BE2C (cell line): ENCODE data around the gene IGF2R.

Source experiments
- DNase-seq: peaks from one replicate; pipeline ENCODE4 v3.0.0-alpha.2; 2020
- H3K27me3 ChIP-seq: fragments of 250-450 bp; sonication (Bioruptor Pico); 2 replicates; pipeline ENCODE4 v1.5.1; 2020; ENCODE audit warnings: mild to moderate bottlenecking
- H3K36me3 ChIP-seq: fragments of 250-450 bp; sonication (Bioruptor Pico); 2 replicates; pipeline ENCODE4 v1.5.1; 2020; ENCODE audit warnings: mild to moderate bottlenecking
- H3K4me1 ChIP-seq: fragments of 250-450 bp; sonication (Bioruptor Pico); 2 replicates; pipeline ENCODE4 v1.5.1; 2020
- H3K4me3 ChIP-seq: 2 replicates; pipeline ENCODE4 v1.5.1; 2011; ENCODE audit warnings: low read depth, low read length
- H3K9me3 ChIP-seq: fragments of 250-450 bp; sonication (Bioruptor Pico); 2 replicates; pipeline ENCODE4 v1.5.1; 2020
- CTCF ChIP-seq: IDR thresholded peaks from 2 replicates; pipeline ENCODE4 v1.5.1; 2012; ENCODE audit warnings: mild to moderate bottlenecking, low read depth, low read length

Gene IGF2R

GRCh38 chr6:160014869-160015182, 45.9 kb downstream of the IGF2R start:
- Histone ChIP-seq H3K4me1 (no peaks in the 10 kb centered on the region), H3K36me3 (peaks cover 12% of the 10 kb centered on the region), H3K4me3 (no peak overlapping the region), H3K9me3 (no peaks in the 10 kb centered on the region), H3K27me3 (no peaks in the 10 kb centered on the region)
- DNase-seq = no peak
- TF ChIP-seq CTCF = no peak

- peaks cover 5% of the 10 kb centered on the region for H3K36me3 ChIP-seq
- DNase-seq = no peak
Measured at GRCh38 chr6:160015778-160016684, 47.1 kb downstream of the IGF2R start.

GRCh38 chr6:160022101-160022500, 53.2 kb downstream of the IGF2R start:
- Histone ChIP-seq H3K4me1 (no peaks in the 10 kb centered on the region), H3K4me3 (no peak overlapping the region), H3K36me3 (peaks cover 5% of the 10 kb centered on the region), H3K9me3 (no peaks in the 10 kb centered on the region), H3K27me3 (no peaks in the 10 kb centered on the region)
- no peak for DNase-seq
- TF ChIP-seq CTCF = no peak

More at GRCh38 chr6:160015778-160016684, 47.1 kb downstream of the IGF2R start:
- H3K4me3 ChIP-seq = no peak overlapping the region
- H3K9me3 ChIP-seq = no peaks in the 10 kb centered on the region
- TF ChIP-seq CTCF = no peak
- no peaks in the 10 kb centered on the region for H3K27me3 ChIP-seq
- H3K4me1 ChIP-seq = no peaks in the 10 kb centered on the region

GRCh38 chr6:160022793-160023192, 53.9 kb downstream of the IGF2R start:
- DNase-seq = no peak
- H3K36me3 ChIP-seq = peaks cover 12% of the 10 kb centered on the region
- H3K4me1 ChIP-seq = no peaks in the 10 kb centered on the region
- no peak for TF ChIP-seq CTCF
- H3K27me3 ChIP-seq = no peaks in the 10 kb centered on the region
- H3K9me3 ChIP-seq = no peaks in the 10 kb centered on the region
- H3K4me3 ChIP-seq = no peak overlapping the region

- H3K27me3 ChIP-seq = no peaks in the 10 kb centered on the region
- H3K4me3 ChIP-seq = no peak overlapping the region
- H3K36me3 ChIP-seq = peaks cover 19% of the 10 kb centered on the region
- H3K4me1 ChIP-seq = no peaks in the 10 kb centered on the region
- no peak for TF ChIP-seq CTCF
- DNase-seq = no peak
- H3K9me3 ChIP-seq = no peaks in the 10 kb centered on the region
Measured at GRCh38 chr6:160024152-160024551, 55.3 kb downstream of the IGF2R start.

- Histone ChIP-seq H3K4me3 (no peak overlapping the region), H3K36me3 (peaks cover 32% of the 10 kb centered on the region), H3K9me3 (no peaks in the 10 kb centered on the region), H3K4me1 (no peaks in the 10 kb centered on the region), H3K27me3 (no peaks in the 10 kb centered on the region)
- TF ChIP-seq CTCF = no peak
- DNase-seq = no peak
Measured at GRCh38 chr6:160027076-160027475, 58.2 kb downstream of the IGF2R start.
